ENCODE data around the gene SYT4.

GRCh38 chr18:43275546-43275945, 1.7 kb downstream of the SYT4 start:
- TF ChIP-seq POLR2A (IDR thresholded peaks at IDR 0.05; ENCODE audit: low read length) (no peak), GATA1 (IDR thresholded peaks at IDR 0.05; ENCODE audit: low read depth, low read length) (no peak)
